ENCODE results near the gene LAMA3.

The LAMA3 gene

GRCh38 chr18:23876921-23877320 is 187.7 kb downstream of the LAMA3 start:
- no peak for DNase-seq (ENCODE audit: low read depth)

GRCh38 chr18:23877371-23877770 is 188.1 kb downstream of the LAMA3 start:
- DNase-seq (ENCODE audit: low read depth), result no peak

GRCh38 chr18:23878336-23878900 is 189.2 kb downstream of the LAMA3 start:
- no peak for DNase-seq (ENCODE audit: low read depth)

GRCh38 chr18:23879126-23879525 is 189.9 kb downstream of the LAMA3 start:
- no peak for DNase-seq (ENCODE audit: low read depth)

- DNase-seq (ENCODE audit: low read depth), result no peak
Measured at GRCh38 chr18:23879544-23879943, 190.3 kb downstream of the LAMA3 start.

GRCh38 chr18:23879966-23880565 is 190.8 kb downstream of the LAMA3 start:
- DNase-seq (ENCODE audit: low read depth), result no peak

GRCh38 chr18:23880931-23881617 is 191.8 kb downstream of the LAMA3 start:
- DNase-seq (ENCODE audit: low read depth), result no peak

- DNase-seq (ENCODE audit: low read depth), result no peak
Measured at GRCh38 chr18:23881778-23882177, 192.5 kb downstream of the LAMA3 start.

- DNase-seq (ENCODE audit: low read depth), result no peak
Measured at GRCh38 chr18:23882616-23883276, 193.5 kb downstream of the LAMA3 start.

GRCh38 chr18:23883277-23883790 is 194.1 kb downstream of the LAMA3 start:
- peak; percentile 10 for DNase-seq (ENCODE audit: low read depth)

- no peak for DNase-seq (ENCODE audit: low read depth)
Measured at GRCh38 chr18:23884681-23885375, 195.6 kb downstream of the LAMA3 start.

- no peak for DNase-seq (ENCODE audit: low read depth)
Measured at GRCh38 chr18:23885750-23886149, 196.5 kb downstream of the LAMA3 start.

GRCh38 chr18:23887035-23887434 is 197.8 kb downstream of the LAMA3 start:
- no peak for DNase-seq (ENCODE audit: low read depth)

- DNase-seq (ENCODE audit: low read depth), result no peak
Measured at GRCh38 chr18:23887493-23887892, 198.2 kb downstream of the LAMA3 start.

- no peak for DNase-seq (ENCODE audit: low read depth)
Measured at GRCh38 chr18:23888881-23889280, 199.6 kb downstream of the LAMA3 start.

GRCh38 chr18:23889907-23890306 is 200.7 kb downstream of the LAMA3 start:
- no peak for DNase-seq (ENCODE audit: low read depth)

GRCh38 chr18:23890589-23890988 is 201.3 kb downstream of the LAMA3 start:
- peak; percentile 68 for DNase-seq (ENCODE audit: low read depth)

- DNase-seq (ENCODE audit: low read depth), result no peak
Measured at GRCh38 chr18:23893653-23894052, 204.4 kb downstream of the LAMA3 start.

GRCh38 chr18:23894661-23895175 is 205.5 kb downstream of the LAMA3 start:
- DNase-seq (ENCODE audit: low read depth), result no peak

GRCh38 chr18:23897291-23897690 is 208.0 kb downstream of the LAMA3 start:
- no peak for DNase-seq (ENCODE audit: low read depth)

GRCh38 chr18:23897733-23898132 is 208.5 kb downstream of the LAMA3 start:
- DNase-seq (ENCODE audit: low read depth), result no peak

- DNase-seq (ENCODE audit: low read depth), result no peak
Measured at GRCh38 chr18:23900994-23901393, 211.7 kb downstream of the LAMA3 start.
